H9 (cell line): Measurements from ENCODE around the gene ANKRD39. TPM values are rescaled to one million over a fixed set of nuclear protein-coding genes. Genes with fewer than 3 reads are reported as not detected.

Source experiments
- DNase-seq: peaks from one replicate; pipeline ENCODE4 v3.0.0-alpha.2; 2017
- H2AFZ ChIP-seq: one replicate; pipeline ENCODE4 v1.6.1; 2013; ENCODE audit warnings: mild to moderate bottlenecking, low read length, control low read depth, moderate library complexity
- H2AK5ac ChIP-seq: 2 replicates; pipeline ENCODE4 v1.6.1; 2013; ENCODE audit warnings: low read length, control low read depth, mixed read lengths; ENCODE audit not compliant: insufficient read length
- H2BK120ac ChIP-seq: one replicate; pipeline ENCODE4 v1.6.1; 2013; ENCODE audit warnings: low read depth, mild to moderate bottlenecking, low read length, control low read depth, inconsistent platforms; ENCODE audit not compliant: poor library complexity, severe bottlenecking
- H2BK12ac ChIP-seq: 2 replicates; pipeline ENCODE4 v1.6.1; 2013; ENCODE audit warnings: low read length, control low read depth, mixed read lengths, low read depth; ENCODE audit not compliant: insufficient read length
- H2BK15ac ChIP-seq: 2 replicates; pipeline ENCODE4 v1.6.1; 2013; ENCODE audit warnings: low read depth, low read length, control low read depth
- H2BK20ac ChIP-seq: one replicate; pipeline ENCODE4 v1.6.1; 2013; ENCODE audit warnings: low read depth, mild to moderate bottlenecking, low read length, control low read depth, inconsistent platforms; ENCODE audit not compliant: poor library complexity, severe bottlenecking
- H2BK5ac ChIP-seq: 2 replicates; pipeline ENCODE4 v1.6.1; 2013; ENCODE audit warnings: low read length, control low read depth, mixed read lengths; ENCODE audit not compliant: insufficient read length
- H3K14ac ChIP-seq: 2 replicates; pipeline ENCODE4 v1.6.1; 2013; ENCODE audit warnings: low read length, control low read depth; ENCODE audit not compliant: insufficient read depth
- H3K18ac ChIP-seq: 2 replicates; pipeline ENCODE4 v1.6.1; 2013; ENCODE audit warnings: low read depth, mild to moderate bottlenecking, mixed read lengths, low read length, control low read depth; ENCODE audit not compliant: insufficient read length
- H3K23ac ChIP-seq: 2 replicates; pipeline ENCODE4 v1.6.1; 2013; ENCODE audit warnings: low read length, control low read depth, mixed read lengths, low read depth; ENCODE audit not compliant: insufficient read length
- H3K23me2 ChIP-seq: 2 replicates; pipeline ENCODE4 v1.6.1; 2013; ENCODE audit warnings: low read depth, mild to moderate bottlenecking, mixed read lengths, low read length, control low read depth; ENCODE audit not compliant: insufficient read length, poor library complexity, severe bottlenecking
- H3K27ac ChIP-seq: 2 replicates; pipeline ENCODE4 v1.5.1; 2013; ENCODE audit warnings: low read length, control low read depth, mixed read lengths, low read depth; ENCODE audit not compliant: insufficient read length
- H3K27me3 ChIP-seq: 2 replicates; pipeline ENCODE4 v1.6.1; 2013; ENCODE audit warnings: low read length, control low read depth, inconsistent platforms; ENCODE audit not compliant: insufficient read depth
- H3K4ac ChIP-seq: 2 replicates; pipeline ENCODE4 v1.6.1; 2013; ENCODE audit warnings: low read depth, mild to moderate bottlenecking, control low read depth, inconsistent platforms, low read length, moderate library complexity
- H3K4me1 ChIP-seq: 2 replicates; pipeline ENCODE4 v1.6.1; 2013; ENCODE audit warnings: low read length, control low read depth, inconsistent platforms; ENCODE audit not compliant: insufficient read depth
- H3K4me2 ChIP-seq: 2 replicates; pipeline ENCODE4 v1.6.1; 2013; ENCODE audit warnings: low read length, control low read depth, mixed read lengths; ENCODE audit not compliant: insufficient read length, insufficient read depth
- H3K56ac ChIP-seq: 2 replicates; pipeline ENCODE4 v1.6.1; 2013; ENCODE audit warnings: low read depth, mild to moderate bottlenecking, mixed read lengths, low read length, control low read depth; ENCODE audit not compliant: insufficient read length
- H3K79me1 ChIP-seq: 2 replicates; pipeline ENCODE4 v1.6.1; 2013; ENCODE audit warnings: low read depth, mild to moderate bottlenecking, moderate library complexity, low read length, control low read depth, inconsistent platforms; ENCODE audit not compliant: insufficient read depth, poor library complexity, severe bottlenecking
- H3K79me2 ChIP-seq: 2 replicates; pipeline ENCODE4 v1.6.1; 2013; ENCODE audit warnings: low read length, control low read depth, inconsistent platforms; ENCODE audit not compliant: insufficient read depth
- H3K9ac ChIP-seq: 2 replicates; pipeline ENCODE4 v1.6.1; 2013; ENCODE audit warnings: low read length, control low read depth, mixed read lengths; ENCODE audit not compliant: insufficient read length; ENCODE audit errors: extremely low read depth
- H3K9me3 ChIP-seq: one replicate; pipeline ENCODE4 v1.6.1; 2013; ENCODE audit warnings: low read depth, low read length, inconsistent platforms; ENCODE audit not compliant: control insufficient read depth
- H3T11ph ChIP-seq: one replicate; pipeline ENCODE4 v1.6.1; 2013; ENCODE audit warnings: mild to moderate bottlenecking, low read length, control low read depth, inconsistent platforms
- H4K20me1 ChIP-seq: one replicate; pipeline ENCODE4 v1.6.1; 2013; ENCODE audit not compliant: control insufficient read depth, insufficient read length, insufficient read depth
- H4K5ac ChIP-seq: 2 replicates; pipeline ENCODE4 v1.6.1; 2013; ENCODE audit warnings: low read depth, mild to moderate bottlenecking, mixed read lengths, low read length, control low read depth; ENCODE audit not compliant: insufficient read length
- H4K8ac ChIP-seq: replicated peaks from 2 replicates; pipeline ENCODE4 v1.6.1; 2013; ENCODE audit warnings: low read length, control low read depth, mixed read lengths, low read depth; ENCODE audit not compliant: insufficient read length
- H4K91ac ChIP-seq: 2 replicates; pipeline ENCODE4 v1.6.1; 2013; ENCODE audit warnings: low read depth, mild to moderate bottlenecking, moderate library complexity, mixed read lengths, low read length, control low read depth; ENCODE audit not compliant: insufficient read length
- H3K27ac Mint-ChIP-seq, 3 experiments: 2 replicates in 2 of 3; 3 replicates in 1 of 3; pipeline ENCODE4 v1.8.0; 2020 to 2021; ENCODE audit warnings: mixed read lengths in 3 of 3, mild to moderate bottlenecking in 1 of 3, moderate library complexity in 1 of 3
- H3K27me3 Mint-ChIP-seq: 2 replicates; pipeline ENCODE4 v1.8.0; 2021; ENCODE audit warnings: low read depth, mild to moderate bottlenecking, moderate library complexity, mixed read lengths
- H3K36me3 Mint-ChIP-seq, 3 experiments: 2 replicates in 2 of 3; 3 replicates in 1 of 3; pipeline ENCODE4 v1.8.0; 2020 to 2021; ENCODE audit warnings: low read depth in 3 of 3, mixed read lengths in 3 of 3; ENCODE audit not compliant: insufficient read depth in 1 of 3
- H3K4me1 Mint-ChIP-seq, 2 experiments: 2 replicates each; pipeline ENCODE4 v1.8.0; 2020; ENCODE audit warnings: mixed read lengths in 2 of 2
- H3K4me3 Mint-ChIP-seq, 2 experiments: 2 replicates in 1 of 2; 3 replicates in 1 of 2; pipeline ENCODE4 v1.8.0; 2020 to 2021; ENCODE audit warnings: mild to moderate bottlenecking in 2 of 2, mixed read lengths in 2 of 2, moderate library complexity in 1 of 2
- H3K9me3 Mint-ChIP-seq, 2 experiments: 2 replicates in 1 of 2; 3 replicates in 1 of 2; pipeline ENCODE4 v1.8.0; 2020; ENCODE audit warnings: mild to moderate bottlenecking in 2 of 2, mixed read lengths in 2 of 2, moderate library complexity in 1 of 2
- WGBS: extraction: QIAGEN DNeasy Blood & Tissue Kit; methylation state at CpG from one replicate; pipeline ENCODE4 v1.1.7; 2013; ENCODE audit warnings: missing lambda C conversion rate, low lambda C conversion rate, mixed read lengths; ENCODE audit not compliant: insufficient read length; ENCODE audit errors: extremely low coverage; 5-methylcytosine and 5-hydroxymethylcytosine counted together
- total RNA-seq: library from RNA; stranded (reverse); gene quantifications from 2 replicates; pipeline ENCODE4 v1.2.1, GENCODE V29; 2021
- TF ChIP-seq, protein P1 (sequence below): fragments of 200-600 bp; sonication (generic); conservative IDR thresholded peaks from 3 replicates; pipeline ENCODE4 v1.8.0; 2021; ENCODE audit warnings: antibody characterized with exemption, mild to moderate bottlenecking

ANKRD39 gene
- total RNA-seq, 1 experiment from 2014 or later = 13.0 TPM

DNA sequence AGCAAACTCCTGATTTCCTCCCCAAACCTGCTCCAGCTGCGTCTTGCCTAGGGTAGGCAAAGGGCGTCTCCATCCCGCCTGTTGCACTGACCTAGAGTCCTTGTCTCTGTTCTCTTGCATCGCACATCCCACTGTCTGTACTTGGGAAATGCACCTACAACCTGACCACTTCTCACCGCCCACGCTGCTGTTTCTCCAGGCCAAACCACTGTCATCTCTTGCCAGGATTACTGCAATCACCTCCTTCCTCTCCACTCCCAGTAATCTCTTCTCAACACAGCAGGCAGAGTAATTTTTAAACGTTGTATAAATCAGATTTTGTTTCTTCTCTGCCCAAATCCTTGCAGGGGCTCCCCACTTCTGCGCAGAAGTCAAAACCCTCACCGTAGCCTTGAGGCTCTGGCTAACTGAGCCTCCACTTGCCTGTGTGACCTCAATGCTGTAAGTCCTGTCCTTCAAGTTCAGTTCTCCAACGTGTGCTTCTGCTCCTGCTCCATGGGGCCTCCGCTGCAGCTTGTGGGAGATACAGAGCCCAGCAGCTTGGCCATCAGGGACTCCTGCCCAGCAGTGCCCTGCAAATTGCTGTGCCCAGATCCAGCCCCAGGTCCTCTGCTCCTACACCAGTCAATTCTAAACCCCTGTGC, 39.8 kb upstream of the ANKRD39 start:
- peaks cover 4% of the 10 kb centered on the region; the same call in 1 of the 2 replicates for H3K4me1 ChIP-seq
- no peaks in the 10 kb centered on the region for H3K23me2 ChIP-seq
- Mint-ChIP-seq H3K36me3 (no peaks in the 10 kb centered on the region), H3K27ac (no peak overlapping the region; a peak in 3 of 7 replicates), H3K4me1 (peaks cover 17 to 18% of the 10 kb centered on the region in 2 experiments), H3K4me3 (no peak overlapping the region), H3K27me3 (peaks cover 3% of the 10 kb centered on the region; the same call in 1 of the 2 replicates), H3K9me3 (no peaks in the 10 kb centered on the region)
- H3K4me2 ChIP-seq = no peak overlapping the region
- no peak overlapping the region for H2AFZ ChIP-seq
- no peak overlapping the region for H2BK15ac ChIP-seq
- H3T11ph ChIP-seq = no peak overlapping the region
- TF ChIP-seq, protein P1, sequence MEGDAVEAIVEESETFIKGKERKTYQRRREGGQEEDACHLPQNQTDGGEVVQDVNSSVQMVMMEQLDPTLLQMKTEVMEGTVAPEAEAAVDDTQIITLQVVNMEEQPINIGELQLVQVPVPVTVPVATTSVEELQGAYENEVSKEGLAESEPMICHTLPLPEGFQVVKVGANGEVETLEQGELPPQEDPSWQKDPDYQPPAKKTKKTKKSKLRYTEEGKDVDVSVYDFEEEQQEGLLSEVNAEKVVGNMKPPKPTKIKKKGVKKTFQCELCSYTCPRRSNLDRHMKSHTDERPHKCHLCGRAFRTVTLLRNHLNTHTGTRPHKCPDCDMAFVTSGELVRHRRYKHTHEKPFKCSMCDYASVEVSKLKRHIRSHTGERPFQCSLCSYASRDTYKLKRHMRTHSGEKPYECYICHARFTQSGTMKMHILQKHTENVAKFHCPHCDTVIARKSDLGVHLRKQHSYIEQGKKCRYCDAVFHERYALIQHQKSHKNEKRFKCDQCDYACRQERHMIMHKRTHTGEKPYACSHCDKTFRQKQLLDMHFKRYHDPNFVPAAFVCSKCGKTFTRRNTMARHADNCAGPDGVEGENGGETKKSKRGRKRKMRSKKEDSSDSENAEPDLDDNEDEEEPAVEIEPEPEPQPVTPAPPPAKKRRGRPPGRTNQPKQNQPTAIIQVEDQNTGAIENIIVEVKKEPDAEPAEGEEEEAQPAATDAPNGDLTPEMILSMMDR = no peak
- H3K23ac ChIP-seq = no peak overlapping the region
- H3K9ac ChIP-seq = no peak overlapping the region
- H3K27ac ChIP-seq = no peak overlapping the region
- no peak for DNase-seq
- no peaks in the 10 kb centered on the region for H4K20me1 ChIP-seq
- no peak overlapping the region for H2BK12ac ChIP-seq
- H3K18ac ChIP-seq = no peak overlapping the region
- H3K27me3 ChIP-seq = no peaks in the 10 kb centered on the region
- H2BK5ac ChIP-seq = no peak overlapping the region
- H4K8ac ChIP-seq = no peak overlapping the region
- H3K79me1 ChIP-seq = no peaks in the 10 kb centered on the region
- no peaks in the 10 kb centered on the region for H3K79me2 ChIP-seq
- H3K56ac ChIP-seq = no peak overlapping the region
- no peak overlapping the region for H2BK20ac ChIP-seq
- no peak overlapping the region for H4K91ac ChIP-seq
- H2BK120ac ChIP-seq = no peak overlapping the region
- no peak overlapping the region for H3K4ac ChIP-seq
- no CpG with 5 or more reads among the region's 11 CpGs for WGBS
- no peak overlapping the region for H3K14ac ChIP-seq
- H3K9me3 ChIP-seq = no peaks in the 10 kb centered on the region
- no peak overlapping the region for H4K5ac ChIP-seq
- no peak overlapping the region for H2AK5ac ChIP-seq
